Peyer's patch (tissue), 4 donors: ENCODE results near the gene F12.

Source experiments
- POLR2A ChIP-seq, 2 donors: fragments of 450-650 bp; IDR thresholded peaks; one replicate each; pipeline ENCODE4 v1.5.1; 2017; ENCODE audit warnings: antibody characterized with exemption in 2 of 2, mild to moderate bottlenecking in 2 of 2, moderate library complexity in 2 of 2
- TF ChIP-seq, protein P1 (sequence below), 6 experiments: fragments of 450-650 bp in 4 of 6; fragments of 200-600 bp in 2 of 6; sonication (generic) in 1 of 6; IDR thresholded peaks; one replicate each; pipeline ENCODE4 v1.5.1; 2017 to 2019; ENCODE audit warnings: antibody characterized with exemption in 6 of 6, mild to moderate bottlenecking in 3 of 6, moderate library complexity in 1 of 6

DNA sequence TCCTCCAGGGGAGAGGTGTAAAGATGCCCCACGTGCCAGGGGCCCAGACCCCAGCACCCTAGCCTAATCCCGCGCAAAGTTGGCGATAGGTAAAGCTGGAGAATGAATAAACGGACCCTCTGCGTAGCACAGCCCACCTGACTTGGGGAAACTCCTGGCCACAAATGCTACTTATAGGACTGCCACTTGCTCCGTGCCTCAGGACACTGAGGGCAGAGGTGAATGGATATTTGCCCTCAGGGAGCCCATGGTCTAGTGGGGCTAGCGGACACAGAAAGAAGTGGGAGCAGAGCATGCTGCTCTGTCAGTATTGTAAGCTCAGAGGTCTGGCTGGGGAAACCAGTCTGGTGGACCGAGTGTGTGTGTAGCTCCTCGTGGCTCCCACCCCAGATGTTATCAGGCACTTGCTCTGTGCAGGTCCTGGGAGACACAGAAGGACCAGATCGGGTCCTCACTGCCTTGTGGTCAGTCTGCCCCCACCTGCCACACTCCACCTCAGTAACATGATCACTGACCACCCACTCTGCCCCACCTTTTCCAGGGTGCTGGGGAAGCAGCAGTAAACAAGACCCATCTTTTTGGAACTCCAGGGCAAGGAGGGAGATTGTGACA is 18.0 kb upstream of the F12 start:
- TF ChIP-seq, protein P1, sequence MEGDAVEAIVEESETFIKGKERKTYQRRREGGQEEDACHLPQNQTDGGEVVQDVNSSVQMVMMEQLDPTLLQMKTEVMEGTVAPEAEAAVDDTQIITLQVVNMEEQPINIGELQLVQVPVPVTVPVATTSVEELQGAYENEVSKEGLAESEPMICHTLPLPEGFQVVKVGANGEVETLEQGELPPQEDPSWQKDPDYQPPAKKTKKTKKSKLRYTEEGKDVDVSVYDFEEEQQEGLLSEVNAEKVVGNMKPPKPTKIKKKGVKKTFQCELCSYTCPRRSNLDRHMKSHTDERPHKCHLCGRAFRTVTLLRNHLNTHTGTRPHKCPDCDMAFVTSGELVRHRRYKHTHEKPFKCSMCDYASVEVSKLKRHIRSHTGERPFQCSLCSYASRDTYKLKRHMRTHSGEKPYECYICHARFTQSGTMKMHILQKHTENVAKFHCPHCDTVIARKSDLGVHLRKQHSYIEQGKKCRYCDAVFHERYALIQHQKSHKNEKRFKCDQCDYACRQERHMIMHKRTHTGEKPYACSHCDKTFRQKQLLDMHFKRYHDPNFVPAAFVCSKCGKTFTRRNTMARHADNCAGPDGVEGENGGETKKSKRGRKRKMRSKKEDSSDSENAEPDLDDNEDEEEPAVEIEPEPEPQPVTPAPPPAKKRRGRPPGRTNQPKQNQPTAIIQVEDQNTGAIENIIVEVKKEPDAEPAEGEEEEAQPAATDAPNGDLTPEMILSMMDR (IDR thresholded peaks at IDR 0.05), result no peak
- TF ChIP-seq POLR2A (IDR thresholded peaks at IDR 0.05), result no peak
